ENCODE measurements around the gene IGFN1. TPM values are rescaled to one million over a fixed set of nuclear protein-coding genes. Genes with fewer than 3 reads are reported as not detected.

IGFN1 gene
- total RNA-seq, 3 donors from 2014 or later: 0.03 to 0.32 (median 0.10) TPM

GRCh38 chr1:201183753-201184152 is 6.9 kb upstream of the IGFN1 start:
- Histone ChIP-seq H3K36me3 (ENCODE audit: low read depth) (no peaks in the 10 kb centered on the region), H3K9me3 (no peaks in the 10 kb centered on the region), H3K4me3 (no peak overlapping the region), H3K4me1 (ENCODE audit: low read depth) (no peaks in the 10 kb centered on the region)
- TF ChIP-seq CTCF (IDR thresholded peaks at IDR 0.05): no peak
- intact Hi-C loops (cut with DNase I, micrococcal nuclease): no loop called here
- no peak for ATAC-seq
- no peak for DNase-seq

DNA sequence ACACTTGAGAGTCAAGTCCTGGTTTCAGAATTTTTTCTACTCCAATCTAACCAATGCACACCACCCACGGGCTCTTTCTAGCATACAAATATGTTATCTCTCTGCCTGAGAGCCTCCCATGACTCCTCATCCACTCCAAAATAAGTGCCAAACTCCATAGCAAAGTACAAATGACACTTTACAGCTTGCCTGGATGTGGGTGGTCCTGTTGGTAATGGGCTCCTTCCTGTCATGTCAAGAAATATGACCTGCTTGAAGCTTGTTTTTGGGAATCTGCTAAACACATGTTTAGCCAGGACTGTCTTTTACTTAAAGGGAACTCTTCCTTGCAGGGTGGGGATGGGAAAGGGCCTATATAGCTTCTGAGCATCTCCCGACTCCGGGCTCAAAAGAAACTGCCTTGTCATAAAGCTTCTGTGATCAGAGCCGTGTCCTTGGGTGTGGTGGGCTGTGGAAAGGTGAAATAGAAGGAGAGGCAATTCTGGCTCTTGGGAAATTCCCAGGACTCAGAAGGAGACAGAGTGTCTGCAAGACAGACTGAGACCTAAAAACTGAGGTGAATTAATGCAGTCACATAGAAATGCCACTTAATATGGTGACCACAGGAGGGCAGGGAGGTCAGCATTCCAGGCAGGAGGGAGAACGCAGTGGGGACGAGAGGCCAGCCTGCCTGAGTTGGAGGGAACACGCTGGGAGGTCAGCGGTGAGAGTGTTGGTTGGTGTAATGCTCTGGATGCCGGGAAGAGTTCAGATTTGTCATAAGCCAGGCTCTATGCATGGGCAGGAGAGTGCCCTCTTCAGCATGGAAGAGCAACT is 6.1 kb upstream of the IGFN1 start:
- Histone ChIP-seq H3K4me1 (ENCODE audit: low read depth) (no peaks in the 10 kb centered on the region), H3K9me3 (no peaks in the 10 kb centered on the region), H3K4me3 (no peak overlapping the region), H3K36me3 (ENCODE audit: low read depth) (no peaks in the 10 kb centered on the region)
- DNase-seq (peak in 1 of 3 donors; percentile 45), ATAC-seq (peak; percentile 88)
- TF ChIP-seq CTCF (IDR thresholded peaks at IDR 0.05): no peak
- intact Hi-C loops (cut with DNase I, micrococcal nuclease): no loop called here

- intact Hi-C loops (cut with DNase I, micrococcal nuclease): no loop called here
- ATAC-seq (no peak), DNase-seq (no peak)
- H3K9me3 ChIP-seq: no peaks in the 10 kb centered on the region
- no peaks in the 10 kb centered on the region for H3K4me1 ChIP-seq (ENCODE audit: low read depth)
- H3K4me3 ChIP-seq: no peak overlapping the region
- no peak for TF ChIP-seq CTCF (IDR thresholded peaks at IDR 0.05)
- H3K36me3 ChIP-seq (ENCODE audit: low read depth): no peaks in the 10 kb centered on the region
Measured at GRCh38 chr1:201185123-201185453, 5.5 kb upstream of the IGFN1 start.

DNA sequence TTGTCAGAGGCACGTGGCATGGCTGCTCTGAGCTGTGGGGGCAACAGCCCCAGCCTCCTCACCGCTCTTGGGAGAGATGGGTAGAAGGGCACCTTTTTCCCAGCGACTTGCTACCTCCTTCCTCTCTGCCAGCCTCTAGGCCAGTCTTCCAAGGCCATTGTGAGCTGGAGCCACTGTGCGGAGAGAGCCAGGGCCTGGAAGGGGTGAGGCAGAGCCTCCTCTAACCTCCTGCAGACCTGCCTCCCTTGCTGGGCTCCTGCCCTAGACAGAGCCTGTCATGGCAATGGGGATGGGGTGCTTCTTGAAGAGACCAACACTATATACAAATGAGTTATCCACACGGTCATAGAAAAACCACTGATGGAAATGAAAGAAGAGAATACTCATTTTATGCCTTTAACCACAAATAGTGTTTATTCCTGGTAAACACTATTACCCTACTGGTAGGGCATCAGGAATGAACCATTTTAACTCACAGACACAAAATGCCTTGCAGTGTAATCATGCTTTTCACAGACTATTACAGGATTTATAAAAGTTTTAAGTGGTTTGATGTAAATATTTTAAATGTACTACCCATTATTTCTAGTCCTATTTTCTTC is 5.0 kb upstream of the IGFN1 start:
- DNase-seq (no peak), ATAC-seq (no peak)
- intact Hi-C loops (cut with DNase I, micrococcal nuclease): no loop called here
- H3K9me3 ChIP-seq: no peaks in the 10 kb centered on the region
- no peak for TF ChIP-seq CTCF (IDR thresholded peaks at IDR 0.05)
- H3K4me3 ChIP-seq: no peak overlapping the region
- H3K4me1 ChIP-seq (ENCODE audit: low read depth): no peaks in the 10 kb centered on the region
- H3K36me3 ChIP-seq (ENCODE audit: low read depth): no peaks in the 10 kb centered on the region

DNA sequence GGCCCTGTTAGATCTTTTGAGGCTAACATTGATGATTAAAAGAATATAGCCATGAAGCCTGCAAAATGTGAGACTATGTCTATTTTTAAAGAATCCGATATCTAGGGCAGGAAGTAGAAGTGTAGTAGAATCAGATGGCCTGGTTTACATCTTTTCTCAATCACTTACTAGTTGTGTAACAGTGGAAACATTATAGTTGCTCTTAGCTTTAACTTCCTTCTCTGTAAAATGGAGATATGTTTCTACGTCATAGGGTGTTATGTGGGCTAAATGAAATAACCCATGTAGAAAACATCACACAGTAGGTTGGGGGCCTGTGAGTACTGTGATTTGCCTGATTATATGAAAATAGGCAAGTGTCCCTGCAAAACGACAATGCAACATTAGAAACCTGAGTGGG is 4.4 kb upstream of the IGFN1 start:
- ATAC-seq (no peak), DNase-seq (no peak)
- Histone ChIP-seq H3K9me3 (no peaks in the 10 kb centered on the region), H3K36me3 (ENCODE audit: low read depth) (no peaks in the 10 kb centered on the region), H3K4me1 (ENCODE audit: low read depth) (no peaks in the 10 kb centered on the region), H3K4me3 (no peak overlapping the region)
- no peak for TF ChIP-seq CTCF (IDR thresholded peaks at IDR 0.05)
- intact Hi-C loops (cut with DNase I, micrococcal nuclease): no loop called here

All from mucosa of descending colon (tissue), 3 donors.